H1 (cell line): ENCODE results near the gene GFRAL. TPM values are rescaled to one million over a fixed set of nuclear protein-coding genes. Genes with fewer than 3 reads are reported as not detected.

Experiments
- CTCF ChIA-PET: fragments of 300-600 bp; sonication (Branson Sonifier 250); formaldehyde crosslinking; loops from one replicate; lab custom pipeline; 2021; ENCODE audit not compliant: partially characterized antibody; lab: Charles Lee
- POLR2A ChIA-PET: fragments of 300-600 bp; sonication (Branson Sonifier 250); formaldehyde crosslinking; loops from one replicate; lab custom pipeline; 2021; ENCODE audit warnings: inconsistent platforms; ENCODE audit not compliant: partially characterized antibody; lab: Charles Lee
- DNase-seq, 2 experiments: peaks; one replicate each; pipeline versions ENCODE4 v3.0.0 to v3.0.0-alpha.2; 2010 to 2022; ENCODE audit warnings: low spot score in 2 of 2, low read depth in 1 of 2, mixed read lengths in 1 of 2
- FAIRE-seq: peaks from 2 replicates; lab custom pipeline; 2011; peaks lifted over from hg19 to GRCh38; lab: Jason Lieb, UNC
- H2AFZ ChIP-seq: 2 replicates; pipeline ENCODE4 v1.8.1; 2012; ENCODE audit warnings: low read length, inconsistent platforms
- H2AK5ac ChIP-seq: 2 replicates; pipeline ENCODE4 v1.6.1; 2013; ENCODE audit warnings: low read depth, low read length
- H2BK120ac ChIP-seq: replicated peaks from 2 replicates; pipeline ENCODE3; 2013; ENCODE audit warnings: low read depth, low read length, inconsistent platforms
- H2BK12ac ChIP-seq: 2 replicates; pipeline ENCODE4 v1.6.1; 2013; ENCODE audit warnings: low read depth, low read length
- H2BK15ac ChIP-seq: 2 replicates; pipeline ENCODE4 v1.6.1; 2013; ENCODE audit warnings: low read length
- H2BK20ac ChIP-seq: 2 replicates; pipeline ENCODE4 v1.6.1; 2013; ENCODE audit warnings: low read length
- H2BK5ac ChIP-seq: 2 replicates; pipeline ENCODE4 v1.6.1; 2013; ENCODE audit warnings: low read depth, low read length
- H3K14ac ChIP-seq: 2 replicates; pipeline ENCODE4 v1.6.1; 2013; ENCODE audit warnings: inconsistent platforms; ENCODE audit not compliant: insufficient read length
- H3K18ac ChIP-seq: 2 replicates; pipeline ENCODE4 v1.6.1; 2013; ENCODE audit warnings: low read length; ENCODE audit errors: extremely low read depth
- H3K23ac ChIP-seq: 2 replicates; pipeline ENCODE4 v1.6.1; 2013; ENCODE audit warnings: inconsistent platforms; ENCODE audit not compliant: insufficient read length
- H3K23me2 ChIP-seq: 2 replicates; pipeline ENCODE4 v1.6.1; 2013; ENCODE audit warnings: low read depth, low read length
- H3K27ac ChIP-seq: 2 replicates; pipeline ENCODE4 v1.6.1; 2011; ENCODE audit warnings: low read depth, low read length, inconsistent platforms
- H3K27me3 ChIP-seq, 4 experiments: replicated peaks in 1 of 4; 1 replicate in 1 of 4; 2 replicates in 3 of 4; pipeline versions ENCODE4 v1.6.1 to v1.8.1; 2011 to 2013; ENCODE audit warnings: low read length in 3 of 4, mild to moderate bottlenecking in 3 of 4, inconsistent platforms in 2 of 4, mixed read lengths in 2 of 4, moderate library complexity in 1 of 4; ENCODE audit not compliant: control insufficient read depth in 3 of 4, insufficient read depth in 3 of 4; ENCODE audit errors: extremely low read depth in 1 of 4
- H3K36me3 ChIP-seq, 4 experiments: 2 replicates each; pipeline versions ENCODE4 v1.6.1 to v1.8.1; 2011 to 2013; ENCODE audit warnings: mild to moderate bottlenecking in 4 of 4, low read length in 3 of 4, moderate library complexity in 2 of 4, control low read depth in 1 of 4, inconsistent platforms in 1 of 4; ENCODE audit not compliant: insufficient read depth in 4 of 4, control insufficient read depth in 2 of 4
- H3K4ac ChIP-seq: replicated peaks from 2 replicates; pipeline ENCODE3; 2013; ENCODE audit warnings: low read length, low read depth, mixed read lengths, inconsistent platforms; ENCODE audit not compliant: insufficient read length
- H3K4me1 ChIP-seq, 4 experiments: replicated peaks in 1 of 4; 1 replicate in 1 of 4; 2 replicates in 3 of 4; pipeline versions ENCODE4 v1.6.1 to v1.8.1; 2011 to 2013; ENCODE audit warnings: low read length in 3 of 4, inconsistent platforms in 2 of 4, mixed read lengths in 1 of 4; ENCODE audit not compliant: insufficient read depth in 4 of 4, control insufficient read depth in 3 of 4
- H3K4me2 ChIP-seq, 2 experiments: 2 replicates each; pipeline versions ENCODE4 v1.6.1 to v1.8.1; 2011 to 2013; ENCODE audit warnings: low read depth in 2 of 2, low read length in 2 of 2, control low read depth in 1 of 2, inconsistent platforms in 1 of 2, mild to moderate bottlenecking in 1 of 2; ENCODE audit not compliant: insufficient read depth in 1 of 2
- H3K4me3 ChIP-seq, 4 experiments: fragments of 200-600, 300-600 bp in 1 of 4; sonication (generic), shearing (Covaris generic), sonication (Bioruptor Twin) in 1 of 4; 2 replicates each; pipeline versions ENCODE4 v1.5.1 to v1.8.1; 2011 to 2016; ENCODE audit warnings: low read length in 4 of 4, low read depth in 3 of 4, control low read depth in 2 of 4, inconsistent platforms in 2 of 4, mild to moderate bottlenecking in 2 of 4, mixed read lengths in 1 of 4, moderate library complexity in 1 of 4; ENCODE audit not compliant: insufficient read depth in 2 of 4; ENCODE audit errors: extremely low read depth in 1 of 4
- H3K56ac ChIP-seq: replicated peaks from 2 replicates; pipeline ENCODE3; 2013; ENCODE audit warnings: low read depth, mild to moderate bottlenecking, mixed read lengths, low read length, inconsistent platforms; ENCODE audit not compliant: insufficient read length
- H3K79me1 ChIP-seq: 2 replicates; pipeline ENCODE4 v1.6.1; 2013; ENCODE audit warnings: low read depth, low read length, control low read depth
- H3K79me2 ChIP-seq, 2 experiments: 2 replicates each; pipeline versions ENCODE4 v1.6.1 to v1.8.1; 2012 to 2013; ENCODE audit warnings: low read length in 2 of 2, mild to moderate bottlenecking in 2 of 2, inconsistent platforms in 1 of 2; ENCODE audit not compliant: insufficient read depth in 2 of 2, control insufficient read depth in 1 of 2
- H3K9ac ChIP-seq, 4 experiments: replicated peaks in 1 of 4; 1 replicate in 1 of 4; 2 replicates in 3 of 4; pipeline versions ENCODE4 v1.6.1 to v1.8.1; 2011 to 2013; ENCODE audit warnings: low read depth in 3 of 4, low read length in 3 of 4, control low read depth in 2 of 4, mild to moderate bottlenecking in 2 of 4, moderate library complexity in 2 of 4, inconsistent platforms in 1 of 4; ENCODE audit errors: extremely low read depth in 1 of 4
- H3K9me3 ChIP-seq, 2 experiments: 2 replicates each; pipeline versions ENCODE4 v1.6.1 to v1.8.1; 2012 to 2013; ENCODE audit warnings: mild to moderate bottlenecking in 2 of 2, moderate library complexity in 2 of 2, control low read depth in 1 of 2, inconsistent platforms in 1 of 2, low read depth in 1 of 2, low read length in 1 of 2, mixed read lengths in 1 of 2; ENCODE audit not compliant: insufficient read depth in 2 of 2
- H4K20me1 ChIP-seq, 2 experiments: replicated peaks in 1 of 2; 2 replicates each; pipeline versions ENCODE3 to v1.8.1; 2011 to 2013; ENCODE audit warnings: inconsistent platforms in 2 of 2, low read length in 2 of 2, mild to moderate bottlenecking in 1 of 2; ENCODE audit not compliant: insufficient read depth in 2 of 2, control insufficient read depth in 1 of 2
- H4K5ac ChIP-seq: 2 replicates; pipeline ENCODE4 v1.6.1; 2013; ENCODE audit warnings: low read length, low read depth, mixed read lengths, inconsistent platforms; ENCODE audit not compliant: insufficient read length
- H4K8ac ChIP-seq: 2 replicates; pipeline ENCODE4 v1.8.0; 2013; ENCODE audit warnings: mild to moderate bottlenecking, moderate library complexity, low read length, inconsistent platforms; ENCODE audit not compliant: insufficient read depth; ENCODE audit errors: extremely low read depth
- H4K91ac ChIP-seq: replicated peaks from 2 replicates; pipeline ENCODE3; 2013; ENCODE audit warnings: low read length, mixed read lengths, inconsistent platforms; ENCODE audit not compliant: insufficient read length
- CTBP2 ChIP-seq: IDR thresholded peaks from 2 replicates; pipeline ENCODE4 v1.7.0; 2011; ENCODE audit warnings: borderline replicate concordance, mild to moderate bottlenecking, moderate library complexity, mixed read lengths, low read length; ENCODE audit not compliant: insufficient read depth, insufficient read length
- JUN ChIP-seq: IDR thresholded peaks from 2 replicates; pipeline ENCODE4 v1.6.1; 2011; ENCODE audit warnings: low read depth, mild to moderate bottlenecking, improper control_type of control experiment, low read length
- POLR2AphosphoS5 ChIP-seq: IDR thresholded peaks from 2 replicates; pipeline ENCODE4 v1.6.1; 2011; ENCODE audit warnings: low read depth, low read length
- RFX5 ChIP-seq: IDR thresholded peaks from 2 replicates; pipeline ENCODE4 v1.6.1; 2011; ENCODE audit warnings: low read depth, low read length, improper control_type of control experiment, borderline replicate concordance
- WGBS, 2 experiments: shearing (Covaris generic) in 1 of 2; methylation state at CpG; one replicate each; pipeline versions ENCODE4 v1.1.6 to v1.1.7; 2013 to 2015; ENCODE audit warnings: low lambda C conversion rate in 2 of 2, mixed read lengths in 2 of 2, inconsistent platforms in 1 of 2, low coverage in 1 of 2, missing lambda C conversion rate in 1 of 2; ENCODE audit not compliant: insufficient replicate concordance in 2 of 2, insufficient coverage in 1 of 2, insufficient read length in 1 of 2; ENCODE audit errors: extremely low coverage in 1 of 2, missing lambda C conversion rate in 1 of 2; 5-methylcytosine and 5-hydroxymethylcytosine counted together
- polyA plus RNA-seq, 7 experiments: library from polyadenylated mRNA; depleted of rRNA in 3 of 7; stranded (reverse) in 5 of 7; unstranded in 2 of 7; fragments of >200 nt in 5 of 7; fragments of 200-250 nt in 2 of 7; gene quantifications; 1 replicate in 5 of 7; 2 replicates in 1 of 7; 4 replicates in 1 of 7; pipeline versions ENCODE4 v1.2.1 to v1.2.3, GENCODE V29; 2011 to 2013; ENCODE audit warnings: missing spikeins in 2 of 7, mixed read lengths in 2 of 7
- total RNA-seq: library from RNA; stranded (reverse); fragmentation: NEBNext Ultra II Directional; extraction: Animal tissue kit (Norgen Biotek cat#: 25700); gene quantifications from 2 replicates; pipeline ENCODE4 v1.2.1, GENCODE V29; 2021

The GFRAL gene
- total and polyA plus RNA-seq, 2 of the 8 experiments (the other 6 are each of a cell fraction or from before 2014, with no cell fraction given), result not detected

DNA sequence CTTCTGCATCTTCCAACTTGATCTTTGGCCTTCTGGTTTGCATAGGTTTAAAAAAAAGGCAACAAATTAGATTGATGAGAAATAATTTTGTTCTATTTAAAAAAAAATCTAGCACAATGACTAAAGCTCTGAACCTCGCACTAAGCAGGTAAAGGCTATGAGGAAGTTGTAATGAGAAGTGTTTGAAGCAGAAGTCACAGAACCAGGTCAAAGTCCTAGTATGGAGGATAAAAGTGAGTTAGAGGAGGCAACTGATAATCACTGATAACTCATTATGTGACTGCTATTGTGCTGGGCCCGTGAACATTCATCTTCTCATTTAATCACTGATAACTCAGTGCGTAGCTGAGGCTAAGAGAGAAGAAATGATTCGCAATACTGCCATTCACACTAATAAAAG is 46.1 kb upstream of the GFRAL start:
- FAIRE-seq (no peak), DNase-seq (no peak)
- Histone ChIP-seq H4K20me1 (no peaks in the 10 kb centered on the region), H4K8ac (no peak overlapping the region), H4K91ac (no peak overlapping the region), H3K18ac (no peak overlapping the region), H2BK15ac (no peak overlapping the region), H3K79me2 (no peaks in the 10 kb centered on the region), H3K79me1 (no peaks in the 10 kb centered on the region), H2AK5ac (no peak overlapping the region), H3K4me3 (no peak overlapping the region), H3K23me2 (no peaks in the 10 kb centered on the region; the same call in 1 of the 2 replicates), H2AFZ (no peak overlapping the region), H3K9ac (no peak overlapping the region), H2BK5ac (no peak overlapping the region), H3K27me3 (no peaks in the 10 kb centered on the region), H3K9me3 (no peaks in the 10 kb centered on the region), H3K4me1 (peaks cover 0 to 7% (median 2%) of the 10 kb centered on the region in 4 experiments; a peak in 4 of 7 replicates), H4K5ac (no peak overlapping the region), H3K4me2 (no peak overlapping the region), H2BK20ac (no peak overlapping the region), H3K27ac (no peak overlapping the region), H3K14ac (no peak overlapping the region), H3K23ac (no peak overlapping the region), H2BK120ac (no peak overlapping the region), H3K56ac (no peak overlapping the region), H3K4ac (no peak overlapping the region), H3K36me3 (no peaks in the 10 kb centered on the region), H2BK12ac (no peak overlapping the region)
- 90% methylated on average over 4 of the region's 4 CpGs; no CpG with 5 or more reads in 1 of the 2 experiments for WGBS, 2 experiments
- ChIA-PET CTCF (interaction anchor here (1.3 to 1.9 kb wide), 2 partner anchors 12 to 216 kb away, joined by 5 to 12 read pairs; no protein-coding TSS in a partner anchor), POLR2A (no interaction called here)
- TF ChIP-seq CTBP2, result no peak
- TF ChIP-seq RFX5, result no peak
- TF ChIP-seq POLR2AphosphoS5, result no peak
- TF ChIP-seq JUN, result no peak
